Activated CD8-positive, alpha-beta T cell treated with anti-CD3 and anti-CD28 coated beads for 36 hours (primary cell): ENCODE data around the gene PGGHG. TPM values are rescaled to one million over a fixed set of nuclear protein-coding genes. Genes with fewer than 3 reads are reported as not detected.

Source experiments
- ATAC-seq: fragments of 200-7000 bp; cut with Tn5 transposase; one replicate; pipeline ENCODE4 v1.10.0; 2021; ENCODE audit warnings: mild to moderate bottlenecking, moderate library complexity
- CTCF ChIA-PET: fragments of 350-600 bp; sonication (Branson Sonifier 250); formaldehyde crosslinking; loops from one replicate; lab custom pipeline; 2021; ENCODE audit warnings: antibody characterized with exemption; lab: Charles Lee
- POLR2A ChIA-PET: fragments of 350-600 bp; sonication (Branson Sonifier 250); formaldehyde crosslinking; loops from one replicate; lab custom pipeline; 2021; ENCODE audit warnings: antibody characterized with exemption; lab: Charles Lee
- DNase-seq: peaks from one replicate; pipeline ENCODE4 v3.0.0-alpha.2; 2020
- H3K27ac Mint-ChIP-seq: one replicate; pipeline ENCODE4 v1.8.0; 2021; ENCODE audit warnings: mild to moderate bottlenecking, mixed read lengths
- H3K27me3 Mint-ChIP-seq: one replicate; pipeline ENCODE4 v1.8.0; 2021; ENCODE audit warnings: mixed read lengths
- H3K36me3 Mint-ChIP-seq: one replicate; pipeline ENCODE4 v1.8.0; 2021; ENCODE audit warnings: low read depth, mixed read lengths
- H3K4me1 Mint-ChIP-seq: one replicate; pipeline ENCODE4 v1.8.0; 2021; ENCODE audit warnings: low read depth, mixed read lengths
- H3K4me3 Mint-ChIP-seq: one replicate; pipeline ENCODE4 v1.8.0; 2021; ENCODE audit warnings: mild to moderate bottlenecking, moderate library complexity, mixed read lengths
- H3K9me3 Mint-ChIP-seq: one replicate; pipeline ENCODE4 v1.8.0; 2021; ENCODE audit warnings: mixed read lengths
- CTCF ChIP-seq: fragments of 200-600 bp; IDR thresholded peaks from one replicate; pipeline ENCODE4 v1.8.0; 2022; ENCODE audit warnings: antibody characterized with exemption, mild to moderate bottlenecking
- intact Hi-C: fragments of 100-400 bp; cut with micrococcal nuclease; formaldehyde crosslinking; loops from one replicate; pipeline ENCODE4 v1.10.0; 2022
- total RNA-seq, 2 experiments: library from RNA; stranded (reverse); gene quantifications; one replicate each; pipeline ENCODE4 v1.2.3, GENCODE V29; 2021

The PGGHG gene
- total RNA-seq, 2 experiments from 2014 or later = 298 to 308 TPM

GRCh38 chr11:276219-276618 lies 12.7 kb upstream of the PGGHG start:
- intact Hi-C loops = no loop called here
- Mint-ChIP-seq H3K4me3 (no peak overlapping the region), H3K27ac (no peak overlapping the region), H3K9me3 (peaks cover 12% of the 10 kb centered on the region), H3K36me3 (peaks cover 21% of the 10 kb centered on the region), H3K27me3 (peaks cover 4% of the 10 kb centered on the region), H3K4me1 (peaks cover 25% of the 10 kb centered on the region)
- ATAC-seq (no peak), DNase-seq (no peak)
- no peak for TF ChIP-seq CTCF
- ChIA-PET CTCF (interaction anchor here (0.8 to 2.1 kb wide), 3 partner anchors 11 to 141 kb away, joined by 3 to 15 read pairs (median 6); no protein-coding TSS in a partner anchor), POLR2A (interaction anchor here (1.2 to 8.5 kb wide), 2 partner anchors 9 to 11 kb away, joined by 3 to 75 read pairs; no protein-coding TSS in a partner anchor)

GRCh38 chr11:278001-278951 lies 10.7 kb upstream of the PGGHG start, which contains the start of gene NLRP6:
TSS of gene NLRP6 (plus strand) at chr11:278407. CDS start at chr11:278570, 163 bp downstream.
- intact Hi-C loops = no loop called here
- peaks cover 39% of the 10 kb centered on the region for H3K36me3 Mint-ChIP-seq
- H3K27me3 Mint-ChIP-seq = peaks cover 10% of the 10 kb centered on the region
- ChIA-PET CTCF (interaction anchor here (0.7 to 7.4 kb wide), 9 partner anchors 9 to 85 kb away, joined by 3 to 71 read pairs (median 5); partner anchors contain the start of genes IFITM2 and PGGHG), POLR2A (interaction anchor here (0.6 to 8.5 kb wide), 15 partner anchors 8 to 230 kb away, joined by 3 to 75 read pairs (median 4); partner anchors contain the start of genes IFITM5, PGGHG and PSMD13)
- ATAC-seq (no peak), DNase-seq (no peak)
- H3K4me1 Mint-ChIP-seq = peaks cover 42% of the 10 kb centered on the region
- H3K9me3 Mint-ChIP-seq = peaks cover 12% of the 10 kb centered on the region
- no peak for TF ChIP-seq CTCF
- peak within 1 kb of the TSS; percentile 77 for H3K27ac Mint-ChIP-seq
- H3K4me3 Mint-ChIP-seq = peak within 1 kb of the TSS; percentile 86

GRCh38 chr11:279040-279965 lies 9.6 kb upstream of the PGGHG start:
- Mint-ChIP-seq H3K4me3 (peak overlapping the region; percentile 86), H3K27me3 (peaks cover 10% of the 10 kb centered on the region), H3K4me1 (peaks cover 50% of the 10 kb centered on the region), H3K27ac (peak overlapping the region; percentile 77), H3K36me3 (peaks cover 41% of the 10 kb centered on the region), H3K9me3 (peaks cover 12% of the 10 kb centered on the region)
- ChIA-PET POLR2A (interaction anchor here (0.6 to 8.5 kb wide), 15 partner anchors 9 to 229 kb away, joined by 3 to 75 read pairs (median 5); partner anchors contain the start of genes IFITM5, PGGHG, PSMD13 and SIRT3), CTCF (interaction anchor here (1.1 to 7.4 kb wide), 11 partner anchors 8 to 84 kb away, joined by 3 to 71 read pairs (median 5); partner anchors contain the start of genes IFITM2 and PGGHG)
- ATAC-seq (no peak), DNase-seq (no peak)
- intact Hi-C loops = no loop called here
- no peak for TF ChIP-seq CTCF

GRCh38 chr11:279966-280705 lies 8.8 kb upstream of the PGGHG start:
- peaks cover 54% of the 10 kb centered on the region for H3K4me1 Mint-ChIP-seq
- TF ChIP-seq CTCF = no peak
- H3K4me3 Mint-ChIP-seq = peak overlapping the region; percentile 82
- CTCF ChIA-PET = interaction anchor here (1.4 to 7.4 kb wide), 7 partner anchors 11 to 83 kb away, joined by 4 to 71 read pairs (median 14); partner anchors contain the start of gene IFITM2
- intact Hi-C loops = no loop called here
- ATAC-seq = peak; percentile 28
- H3K27ac Mint-ChIP-seq = peak overlapping the region; percentile 68
- DNase-seq = peak; percentile 67
- H3K36me3 Mint-ChIP-seq = peaks cover 43% of the 10 kb centered on the region
- peaks cover 10% of the 10 kb centered on the region for H3K27me3 Mint-ChIP-seq
- H3K9me3 Mint-ChIP-seq = peaks cover 12% of the 10 kb centered on the region
- POLR2A ChIA-PET = interaction anchor here (0.8 to 8.5 kb wide), 10 partner anchors 9 to 170 kb away, joined by 3 to 75 read pairs (median 10); partner anchors contain the start of genes PGGHG, PSMD13, PTDSS2 and SIRT3
